Immature natural killer cell (primary cell): ENCODE data around the gene AKNA. TPM values are rescaled to one million over a fixed set of nuclear protein-coding genes. Genes with fewer than 3 reads are reported as not detected.

ENCODE experiments used
- DNase-seq, 3 donors: peaks; one replicate each; pipeline ENCODE4 v3.0.0; 2022; ENCODE audit warnings: mixed read lengths in 1 of 3
- H3K27ac Mint-ChIP-seq, 6 donors: one replicate each; pipeline ENCODE4 v1.8.0; 2020; ENCODE audit warnings: mixed read lengths in 6 of 6, mild to moderate bottlenecking in 5 of 6, inconsistent platforms in 4 of 6, moderate library complexity in 3 of 6
- H3K27me3 Mint-ChIP-seq, 3 donors: one replicate each; pipeline ENCODE4 v1.8.0; 2020 to 2021; ENCODE audit warnings: low read depth in 3 of 3, mild to moderate bottlenecking in 3 of 3, mixed read lengths in 3 of 3, moderate library complexity in 3 of 3, inconsistent platforms in 1 of 3
- H3K36me3 Mint-ChIP-seq, 3 donors: one replicate each; pipeline ENCODE4 v1.8.0; 2020; ENCODE audit warnings: mixed read lengths in 3 of 3, inconsistent platforms in 2 of 3, mild to moderate bottlenecking in 2 of 3
- H3K4me1 Mint-ChIP-seq, 2 donors: one replicate each; pipeline ENCODE4 v1.8.0; 2020; ENCODE audit warnings: inconsistent platforms in 2 of 2, mild to moderate bottlenecking in 2 of 2, mixed read lengths in 2 of 2, moderate library complexity in 1 of 2
- H3K4me3 Mint-ChIP-seq, 5 donors: one replicate each; pipeline ENCODE4 v1.8.0; 2020; ENCODE audit warnings: mild to moderate bottlenecking in 5 of 5, mixed read lengths in 5 of 5, inconsistent platforms in 3 of 5, moderate library complexity in 3 of 5
- H3K9me3 Mint-ChIP-seq, 6 donors: one replicate each; pipeline ENCODE4 v1.8.0; 2020; ENCODE audit warnings: mild to moderate bottlenecking in 6 of 6, mixed read lengths in 6 of 6, inconsistent platforms in 4 of 6, moderate library complexity in 3 of 6
- polyA plus RNA-seq, 3 donors: library from polyadenylated mRNA; unstranded; fragments of 300-500 nt; fragmentation: Illumina TruSeq; gene quantifications; one replicate each; pipeline ENCODE4 v1.2.3, GENCODE V29; 2021

AKNA gene
- polyA plus RNA-seq, 3 donors from 2014 or later, result 4.0 to 56.3 (median 13.8) TPM

DNA sequence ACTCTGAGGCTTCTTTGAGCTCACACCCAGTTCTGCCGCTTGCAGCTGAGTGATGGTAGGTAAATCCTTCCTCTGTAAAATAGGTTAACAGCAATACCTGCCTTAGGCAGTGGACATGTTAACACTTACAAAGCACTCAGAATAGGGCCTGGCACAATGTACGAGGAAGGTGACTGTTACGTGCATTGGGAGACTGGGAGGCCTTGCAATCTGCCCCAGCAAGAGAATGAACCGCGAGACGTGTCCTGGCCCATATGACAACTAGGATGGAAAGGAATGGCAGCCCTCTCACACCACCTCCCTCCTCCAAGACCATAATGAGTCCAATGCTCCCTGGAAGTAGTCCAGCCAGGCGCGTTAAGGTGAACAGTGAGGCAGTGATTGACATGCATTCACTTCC lies 23.1 kb upstream of the AKNA start:
- H3K4me1 Mint-ChIP-seq, result no peaks in the 10 kb centered on the region
- H3K36me3 Mint-ChIP-seq, result no peaks in the 10 kb centered on the region
- H3K9me3 Mint-ChIP-seq, result no peaks in the 10 kb centered on the region
- no peak for DNase-seq
- peaks cover 0 to 4% (median 0%) of the 10 kb centered on the region in 3 donors for H3K27me3 Mint-ChIP-seq
- no peak overlapping the region for H3K4me3 Mint-ChIP-seq
- no peak overlapping the region for H3K27ac Mint-ChIP-seq

DNA sequence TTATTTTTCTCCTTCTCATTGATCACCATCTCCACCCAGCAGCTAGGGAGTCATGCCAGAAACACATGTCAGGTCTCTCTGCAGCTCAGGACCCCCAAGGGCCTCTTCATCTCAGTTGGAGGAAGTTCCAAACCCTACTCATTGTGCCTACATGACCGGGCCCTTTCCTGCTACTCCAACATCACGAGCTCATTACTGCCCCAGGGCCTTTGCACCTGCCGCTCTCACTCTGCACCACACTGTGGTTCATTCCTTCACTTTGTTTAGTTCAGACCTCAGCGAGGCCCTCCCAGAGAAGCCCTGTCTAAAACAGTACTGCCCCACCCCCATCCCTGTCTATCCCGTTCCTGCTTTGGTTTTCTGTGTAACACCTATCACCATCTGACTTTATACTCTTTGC lies 22.1 kb upstream of the AKNA start:
- Mint-ChIP-seq H3K9me3 (no peaks in the 10 kb centered on the region), H3K4me3 (no peak overlapping the region), H3K27ac (peak overlapping the region in 1 of 6 donors; percentile 37), H3K4me1 (peaks cover 0 to 4% of the 10 kb centered on the region in 2 donors), H3K27me3 (peaks cover 0 to 4% (median 0%) of the 10 kb centered on the region in 3 donors), H3K36me3 (no peaks in the 10 kb centered on the region)
- no peak for DNase-seq

DNA sequence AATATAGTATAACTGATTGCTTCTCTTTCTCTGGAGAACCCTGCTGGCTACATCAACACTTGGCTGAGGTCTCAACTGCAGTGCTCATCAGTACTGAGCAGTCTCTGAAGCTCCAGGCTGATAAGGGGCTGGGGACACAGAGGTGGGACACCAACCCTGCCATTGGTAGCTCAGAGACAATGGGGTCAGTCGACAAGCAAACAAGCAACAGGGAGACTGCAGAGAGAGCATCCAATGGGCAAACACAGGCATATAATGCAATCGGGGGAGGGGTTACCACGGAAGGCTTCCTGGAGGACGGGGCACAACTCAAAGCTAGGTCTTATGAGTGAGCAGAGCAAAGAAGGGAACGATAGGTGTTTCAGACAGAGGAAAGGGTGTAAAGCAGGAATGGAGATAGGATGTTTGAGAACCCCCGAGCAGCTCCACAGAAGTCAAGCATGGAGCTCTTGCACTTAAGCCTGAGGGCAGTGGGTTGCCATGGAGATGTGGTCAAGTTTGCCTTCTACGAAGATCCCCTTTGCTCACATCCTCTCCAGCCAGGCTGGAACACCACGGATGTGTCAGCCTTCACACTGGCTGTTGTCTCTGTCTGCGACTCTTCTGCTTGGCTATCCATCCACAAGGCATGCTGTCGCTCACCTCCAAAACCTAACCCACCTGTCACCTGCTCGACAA lies 21.5 kb upstream of the AKNA start:
- Mint-ChIP-seq H3K27ac (peak overlapping the region in 1 of 6 donors; percentile 37), H3K4me1 (peaks cover 0 to 4% of the 10 kb centered on the region in 2 donors), H3K27me3 (peaks cover 0 to 5% (median 0%) of the 10 kb centered on the region in 3 donors), H3K4me3 (no peak overlapping the region), H3K36me3 (no peaks in the 10 kb centered on the region), H3K9me3 (no peaks in the 10 kb centered on the region)
- no peak for DNase-seq

DNA sequence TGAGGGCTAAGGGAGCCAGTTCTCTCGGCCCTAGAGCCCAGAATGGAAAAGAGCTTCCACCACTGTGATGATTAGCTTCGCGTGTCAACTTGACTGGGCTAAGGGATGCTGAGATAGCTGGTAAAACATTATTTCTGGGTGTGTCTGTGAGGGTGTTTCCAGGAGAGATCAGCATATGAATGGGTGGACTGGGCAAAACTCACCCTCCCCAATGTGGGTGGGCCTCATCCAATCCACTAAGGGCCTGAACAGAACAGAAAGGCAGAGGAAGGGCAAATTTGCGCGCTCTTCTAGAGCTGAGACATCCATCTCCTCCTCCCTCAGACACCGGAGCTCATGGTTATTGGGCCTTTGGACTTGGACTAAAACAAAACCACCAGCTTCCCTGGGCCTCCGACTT lies 20.9 kb upstream of the AKNA start:
- H3K4me3 Mint-ChIP-seq, result no peak overlapping the region
- peaks cover 0 to 4% of the 10 kb centered on the region in 2 donors for H3K4me1 Mint-ChIP-seq
- DNase-seq, result no peak
- H3K27me3 Mint-ChIP-seq, result peaks cover 0 to 5% (median 0%) of the 10 kb centered on the region in 3 donors
- no peaks in the 10 kb centered on the region for H3K9me3 Mint-ChIP-seq
- peak overlapping the region in 2 of 6 donors; percentile 26 to 37 for H3K27ac Mint-ChIP-seq
- H3K36me3 Mint-ChIP-seq, result no peaks in the 10 kb centered on the region

DNA sequence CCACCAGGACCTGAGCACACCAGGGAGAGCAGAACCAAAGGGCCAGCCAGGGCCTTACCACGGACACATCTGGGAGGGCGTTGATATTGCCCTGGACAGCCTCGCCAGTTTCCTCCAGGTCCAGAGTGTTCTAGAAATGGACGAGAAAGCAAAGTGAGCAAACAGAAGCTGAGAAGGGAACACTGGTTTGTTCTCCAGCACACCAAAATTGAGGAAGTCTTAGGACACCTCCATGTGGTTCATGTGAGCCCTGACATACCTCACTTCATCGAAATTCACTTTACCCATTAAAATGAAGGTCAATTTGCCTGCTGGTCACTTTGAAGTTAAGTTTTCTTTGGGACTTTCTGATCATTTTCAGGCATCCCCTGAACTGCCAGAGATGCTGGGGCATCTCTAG lies 20.1 kb upstream of the AKNA start:
- no peak overlapping the region for H3K4me3 Mint-ChIP-seq
- DNase-seq, result no peak
- H3K27ac Mint-ChIP-seq, result peak overlapping the region in 1 of 6 donors; percentile 45
- peaks cover 0 to 4% of the 10 kb centered on the region in 2 donors for H3K4me1 Mint-ChIP-seq
- no peaks in the 10 kb centered on the region for H3K36me3 Mint-ChIP-seq
- no peaks in the 10 kb centered on the region for H3K9me3 Mint-ChIP-seq
- peaks cover 0 to 5% (median 0%) of the 10 kb centered on the region in 3 donors for H3K27me3 Mint-ChIP-seq

DNA sequence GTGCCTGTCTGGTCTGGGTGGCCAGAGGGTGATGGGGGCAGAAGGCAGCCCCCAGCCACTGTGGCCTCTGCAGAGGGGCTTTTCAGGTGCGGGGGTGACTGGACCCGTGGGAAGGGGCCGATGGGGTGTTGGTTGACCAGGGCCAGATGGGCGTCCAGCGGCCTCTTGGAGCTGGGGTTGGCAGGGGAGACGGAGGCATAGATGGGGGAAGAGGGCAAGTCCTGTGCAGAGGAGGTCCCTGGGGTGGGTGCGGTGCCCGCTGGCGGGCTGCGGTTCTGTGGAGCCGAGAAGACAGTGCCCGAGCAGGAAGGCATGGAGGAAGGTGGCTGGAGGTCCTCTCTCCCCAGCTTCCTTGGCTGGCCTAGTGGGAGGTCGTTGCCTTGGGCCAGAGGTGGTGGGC lies 18.7 kb upstream of the AKNA start:
- Mint-ChIP-seq H3K36me3 (no peaks in the 10 kb centered on the region), H3K9me3 (no peaks in the 10 kb centered on the region), H3K4me1 (peaks cover 0 to 4% of the 10 kb centered on the region in 2 donors), H3K27me3 (peaks cover 0 to 5% (median 0%) of the 10 kb centered on the region in 3 donors), H3K27ac (no peak overlapping the region), H3K4me3 (no peak overlapping the region)
- DNase-seq, result no peak

DNA sequence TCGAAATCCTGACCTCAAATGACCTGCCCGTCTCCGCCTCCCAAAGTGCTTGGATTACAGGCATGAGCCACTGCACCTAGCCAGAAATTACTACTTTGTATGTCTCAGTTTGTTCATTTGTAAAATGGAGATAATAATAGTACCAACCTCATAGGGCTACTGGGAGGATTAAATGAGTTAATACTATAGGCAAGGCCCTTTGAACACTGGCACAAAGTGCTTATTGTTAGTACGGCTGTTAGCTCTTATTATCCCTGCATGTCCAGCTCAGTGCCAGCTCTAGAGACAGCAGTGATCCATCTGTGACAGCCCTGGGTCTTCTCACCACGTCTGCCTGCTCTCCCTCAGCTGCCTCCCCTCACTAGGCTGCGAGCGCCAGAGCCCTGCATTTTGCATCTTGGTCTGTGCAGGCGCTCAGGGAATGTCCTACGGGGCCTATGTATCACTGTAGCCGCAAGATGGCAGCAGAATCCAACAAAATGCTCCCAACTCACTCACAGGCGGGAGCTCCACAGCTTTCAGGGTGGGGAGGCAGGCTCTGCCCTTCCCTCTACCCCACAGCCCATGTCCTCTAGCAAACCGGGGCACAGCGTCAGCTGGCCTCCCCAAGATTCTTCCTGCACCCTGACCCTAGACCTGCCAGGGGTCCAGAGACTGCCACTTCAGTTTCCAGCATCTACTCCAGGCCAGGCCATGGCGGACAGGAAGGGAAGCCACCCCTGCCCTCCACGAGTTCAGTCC lies 17.7 kb upstream of the AKNA start:
- Mint-ChIP-seq H3K9me3 (no peaks in the 10 kb centered on the region), H3K4me1 (peaks cover 0 to 4% of the 10 kb centered on the region in 2 donors), H3K27me3 (peaks cover 0 to 5% (median 0%) of the 10 kb centered on the region in 3 donors), H3K27ac (peak overlapping the region in 5 of 6 donors; percentile 24 to 82 (median 58)), H3K4me3 (no peak overlapping the region), H3K36me3 (no peaks in the 10 kb centered on the region)
- peak; percentile 73 to 78 (median 77) for DNase-seq

DNA sequence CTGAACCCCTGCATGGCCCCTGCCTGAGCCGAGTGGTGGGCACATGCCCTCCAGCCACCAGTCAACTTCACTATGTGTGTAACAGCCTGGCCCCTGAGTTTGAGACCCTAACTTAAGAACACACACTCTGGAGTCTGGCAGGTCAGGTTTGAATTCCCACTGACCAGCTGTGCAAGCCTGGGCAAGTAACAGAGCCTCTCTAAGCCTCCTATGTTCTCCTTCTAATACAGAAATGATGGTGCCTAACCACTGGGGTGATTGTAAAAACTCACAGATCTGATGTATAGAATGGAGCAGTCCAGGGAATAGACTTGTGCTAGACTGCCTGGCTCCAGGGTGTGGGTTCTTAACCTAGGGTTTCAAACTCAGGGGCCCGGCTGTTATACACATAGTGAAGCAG lies 16.7 kb upstream of the AKNA start:
- no peaks in the 10 kb centered on the region for H3K9me3 Mint-ChIP-seq
- peaks cover 0 to 4% of the 10 kb centered on the region in 2 donors for H3K4me1 Mint-ChIP-seq
- no peak overlapping the region for H3K4me3 Mint-ChIP-seq
- peaks cover 0 to 4% (median 0%) of the 10 kb centered on the region in 3 donors for H3K27me3 Mint-ChIP-seq
- no peaks in the 10 kb centered on the region for H3K36me3 Mint-ChIP-seq
- DNase-seq, result no peak
- H3K27ac Mint-ChIP-seq, result no peak overlapping the region

DNA sequence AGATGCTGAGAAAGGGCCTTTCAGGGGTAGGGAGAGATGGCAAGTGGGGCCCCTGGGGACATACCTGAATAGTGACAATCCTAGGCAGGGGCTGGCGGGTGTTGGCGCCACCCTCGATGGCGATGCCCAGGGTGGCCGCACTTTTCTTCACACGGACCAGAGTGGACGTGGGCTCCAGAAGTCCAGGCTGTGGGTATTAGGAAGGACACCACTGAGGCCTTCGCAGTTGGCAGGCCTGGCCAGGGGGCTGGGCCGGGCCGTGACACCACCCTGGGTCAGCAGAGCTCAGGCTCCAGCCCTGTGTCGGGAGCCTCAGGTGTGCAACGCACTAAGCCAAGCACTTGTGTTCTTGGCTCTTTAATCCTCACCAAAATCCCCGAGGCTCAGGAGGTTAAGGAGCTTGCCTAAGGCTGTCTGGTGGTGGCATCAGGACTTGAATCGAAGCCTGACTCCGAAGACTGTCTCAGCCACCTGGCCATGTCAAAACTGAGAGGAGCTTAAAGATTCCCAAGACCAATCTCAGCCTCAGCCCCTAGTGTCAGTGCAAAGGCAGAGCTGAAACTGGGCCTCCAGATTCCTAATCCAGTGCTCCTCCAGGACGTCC lies 15.5 kb upstream of the AKNA start:
- Mint-ChIP-seq H3K9me3 (no peaks in the 10 kb centered on the region), H3K4me3 (no peak overlapping the region), H3K36me3 (no peaks in the 10 kb centered on the region), H3K27ac (no peak overlapping the region), H3K27me3 (peaks cover 0 to 3% (median 3%) of the 10 kb centered on the region in 3 donors), H3K4me1 (peaks cover 0 to 8% of the 10 kb centered on the region in 2 donors)
- no peak for DNase-seq

DNA sequence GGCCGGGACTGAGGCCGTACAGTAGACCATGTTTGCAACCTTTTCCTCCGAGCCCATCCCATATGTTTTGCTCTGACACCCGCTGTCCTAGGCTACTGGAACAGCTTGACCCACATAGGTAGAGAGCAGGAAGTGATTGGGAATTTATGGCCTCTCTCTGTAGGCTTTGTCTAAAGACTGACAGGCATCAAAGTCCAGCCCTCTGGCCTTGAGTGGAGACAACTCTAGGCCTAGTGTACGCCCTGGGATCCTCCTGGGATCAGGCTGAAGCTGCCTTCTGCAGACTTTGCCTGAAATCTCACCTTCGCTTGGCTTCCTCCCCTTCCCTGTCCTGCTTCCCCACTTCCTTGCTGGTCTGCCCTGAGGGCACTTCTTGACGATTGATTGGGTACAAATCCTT lies 13.6 kb upstream of the AKNA start:
- Mint-ChIP-seq H3K4me3 (no peak overlapping the region), H3K4me1 (peaks cover 13 to 19% of the 10 kb centered on the region in 2 donors), H3K27me3 (peaks cover 0 to 11% (median 5%) of the 10 kb centered on the region in 3 donors), H3K36me3 (no peaks in the 10 kb centered on the region), H3K9me3 (no peaks in the 10 kb centered on the region), H3K27ac (peak overlapping the region in 1 of 6 donors; percentile 34)
- no peak for DNase-seq

DNA sequence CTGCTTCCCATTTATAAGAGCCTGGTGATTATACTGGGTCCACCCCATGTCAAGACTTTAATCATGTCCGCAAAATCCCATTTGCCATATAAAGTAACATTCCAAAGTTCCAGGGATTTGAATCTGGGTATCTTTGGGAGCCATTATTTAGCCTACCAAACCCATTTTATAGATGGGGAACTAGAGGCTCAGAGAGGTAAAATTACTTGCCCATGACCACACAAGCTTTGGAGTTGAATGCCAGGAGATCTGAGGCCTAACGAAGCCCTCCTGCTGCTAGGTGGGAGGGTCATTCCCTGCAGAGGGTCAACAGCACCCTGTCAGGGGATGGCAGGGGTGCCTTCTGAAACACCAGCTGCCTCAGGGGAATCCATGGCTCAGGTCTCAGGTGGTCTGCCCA lies 13.0 kb upstream of the AKNA start:
- Mint-ChIP-seq H3K4me3 (no peak overlapping the region), H3K27ac (peak overlapping the region in 1 of 6 donors; percentile 16), H3K36me3 (no peaks in the 10 kb centered on the region)

DNA sequence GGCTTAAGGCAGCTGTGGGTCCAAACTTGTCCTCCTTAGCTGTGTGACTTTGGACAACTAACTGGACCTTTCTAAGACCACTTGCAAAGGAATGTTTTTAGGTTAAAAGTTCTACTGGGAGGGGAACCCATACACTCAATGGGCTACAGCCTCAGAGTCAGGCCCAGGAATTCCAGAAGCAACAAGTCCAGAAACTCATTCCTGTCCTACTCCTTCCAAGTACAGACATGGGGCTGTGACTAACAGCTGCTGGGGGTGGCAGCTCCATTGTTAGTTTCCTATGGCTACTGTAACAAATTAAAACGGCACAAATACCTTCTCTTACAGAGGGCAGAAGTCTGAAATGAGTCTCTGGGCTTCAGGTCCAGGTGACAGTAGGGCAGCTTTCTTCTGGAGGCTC lies 12.4 kb upstream of the AKNA start:
- Mint-ChIP-seq H3K27me3 (peaks cover 0 to 11% (median 5%) of the 10 kb centered on the region in 3 donors), H3K27ac (peak overlapping the region in 1 of 6 donors; percentile 16), H3K36me3 (no peaks in the 10 kb centered on the region), H3K4me3 (no peak overlapping the region), H3K4me1 (peaks cover 24 to 25% of the 10 kb centered on the region in 2 donors), H3K9me3 (no peaks in the 10 kb centered on the region)
- DNase-seq, result no peak

More for the DNA sequence above, 13.0 kb upstream of the AKNA start:
- Mint-ChIP-seq H3K27me3 (peaks cover 0 to 11% (median 5%) of the 10 kb centered on the region in 3 donors), H3K4me1 (peaks cover 18 to 23% of the 10 kb centered on the region in 2 donors), H3K9me3 (no peaks in the 10 kb centered on the region)
- DNase-seq, result no peak

DNA sequence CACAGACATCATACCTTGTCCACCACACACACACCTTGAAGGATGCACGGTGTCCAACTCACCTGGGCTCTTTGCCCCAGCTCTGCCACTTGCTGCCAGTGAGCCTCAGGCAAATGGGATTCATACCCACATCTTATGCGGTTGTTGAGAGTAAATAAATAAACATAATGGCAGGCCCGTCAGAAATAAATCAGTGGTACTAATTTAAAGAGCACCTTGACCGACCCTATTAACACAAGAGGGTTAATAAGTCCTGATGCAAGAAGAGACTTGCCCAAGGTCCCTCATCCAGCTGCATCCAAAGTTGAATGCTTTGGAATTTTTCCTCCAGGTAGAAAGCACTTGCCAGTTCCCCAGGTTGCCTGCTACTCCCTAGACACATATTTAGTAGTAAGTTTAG lies 11.6 kb upstream of the AKNA start:
- no peak for DNase-seq
- Mint-ChIP-seq H3K4me1 (peaks cover 31 to 33% of the 10 kb centered on the region in 2 donors), H3K36me3 (peaks cover 0 to 1% (median under 1%) of the 10 kb centered on the region in 3 donors), H3K4me3 (peak overlapping the region in 2 of 5 donors; percentile 23 to 32), H3K9me3 (no peaks in the 10 kb centered on the region), H3K27me3 (peaks cover 0 to 10% (median 7%) of the 10 kb centered on the region in 3 donors), H3K27ac (peak overlapping the region in 1 of 6 donors; percentile 35)
